Measurements from ENCODE around the gene LRRC4C. TPM values are rescaled to one million over a fixed set of nuclear protein-coding genes. Genes with fewer than 3 reads are reported as not detected.
A peak's percentile ranks its signal among the peaks of the same experiment; 100 is the strongest.
"Not testable (repeated sequence)": the region's sequence is repeated elsewhere in the genome, so short reads cannot be mapped to it uniquely, and the experiment has no call there.

Gene LRRC4C
- total RNA-seq, 1 experiment from 2014 or later, result not detected

DNA sequence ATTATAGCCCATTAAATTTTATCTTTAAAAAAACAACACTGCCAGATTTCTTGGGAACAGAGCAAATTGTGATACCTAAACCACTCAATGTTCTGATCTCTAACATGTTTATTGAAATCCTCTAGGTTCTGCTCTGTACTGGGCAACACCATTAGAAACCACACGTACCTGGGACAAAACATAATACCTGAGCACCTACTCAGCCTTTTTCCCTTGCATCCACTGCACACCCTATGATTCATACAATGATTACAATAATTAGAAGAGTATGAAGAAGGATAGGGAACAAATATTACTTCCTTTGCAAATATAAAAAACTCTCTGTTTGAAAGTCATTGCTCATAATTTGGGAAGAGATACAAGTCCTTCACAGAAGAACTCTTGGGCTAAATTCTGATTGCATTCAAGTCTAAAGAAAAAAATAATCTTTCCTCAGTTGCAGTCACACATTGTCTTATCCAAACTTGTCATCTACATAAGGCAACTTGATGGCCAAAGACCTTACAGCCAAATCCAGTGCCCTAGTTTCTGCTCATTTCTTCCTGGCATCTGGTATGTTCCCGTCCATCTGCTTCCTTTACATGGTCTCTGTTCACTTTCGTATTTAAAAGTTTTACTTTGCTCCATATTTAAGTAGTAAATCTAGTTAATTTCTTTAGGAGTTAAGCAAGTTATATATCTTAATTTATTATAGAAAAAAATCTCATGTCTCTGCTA, 407.4 kb downstream of the LRRC4C start:
- DNase-seq, result no peak
- Histone ChIP-seq H3K27me3 (no peaks in the 10 kb centered on the region), H3K4me3 (no peak overlapping the region), H3K36me3 (no peaks in the 10 kb centered on the region), H3K9me3 (no peaks in the 10 kb centered on the region)

DNA sequence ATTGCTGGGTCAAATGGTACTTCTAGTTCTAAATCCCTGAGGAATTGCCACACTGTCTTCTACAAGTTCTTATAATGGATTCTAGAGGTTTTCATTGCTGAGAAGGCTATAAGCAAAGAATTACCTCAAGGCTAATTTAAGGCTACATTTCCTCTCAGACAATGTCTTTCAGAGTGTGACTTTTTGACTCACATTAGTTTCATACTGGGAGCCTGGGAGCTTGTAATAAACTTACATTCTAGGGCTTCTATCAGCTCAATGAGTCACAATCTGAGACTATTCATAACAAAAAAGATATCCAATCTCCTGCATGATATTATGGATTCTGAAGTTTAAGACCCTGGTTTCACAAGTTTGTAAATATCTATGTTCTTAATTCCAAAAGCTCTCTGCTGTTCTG, 408.7 kb downstream of the LRRC4C start:
- Histone ChIP-seq H3K9me3 (no peaks in the 10 kb centered on the region), H3K27me3 (no peaks in the 10 kb centered on the region), H3K36me3 (no peaks in the 10 kb centered on the region), H3K4me3 (no peak overlapping the region)
- DNase-seq, result no peak

DNA sequence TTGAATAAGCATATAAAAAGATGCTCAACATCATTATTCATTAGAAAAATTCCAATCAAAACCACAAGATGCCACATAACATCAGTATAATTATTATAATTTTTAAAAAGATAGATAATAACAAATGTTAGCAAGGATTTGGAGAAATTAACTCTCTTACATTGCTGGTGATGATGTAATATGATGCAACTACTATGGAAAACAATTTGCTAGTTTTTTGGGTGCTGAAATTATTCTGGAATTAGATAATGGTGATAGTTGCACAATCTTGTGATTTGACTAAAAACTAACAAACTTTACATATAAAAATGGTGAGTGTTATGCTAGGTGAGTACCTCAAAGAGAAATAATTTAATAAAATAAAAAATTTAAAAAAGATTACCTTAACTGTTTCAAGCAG, 412.2 kb downstream of the LRRC4C start:
- Histone ChIP-seq H3K9me3 (no peaks in the 10 kb centered on the region), H3K27me3 (no peaks in the 10 kb centered on the region), H3K4me3 (no peak overlapping the region), H3K36me3 (no peaks in the 10 kb centered on the region)
- DNase-seq, result no peak

DNA sequence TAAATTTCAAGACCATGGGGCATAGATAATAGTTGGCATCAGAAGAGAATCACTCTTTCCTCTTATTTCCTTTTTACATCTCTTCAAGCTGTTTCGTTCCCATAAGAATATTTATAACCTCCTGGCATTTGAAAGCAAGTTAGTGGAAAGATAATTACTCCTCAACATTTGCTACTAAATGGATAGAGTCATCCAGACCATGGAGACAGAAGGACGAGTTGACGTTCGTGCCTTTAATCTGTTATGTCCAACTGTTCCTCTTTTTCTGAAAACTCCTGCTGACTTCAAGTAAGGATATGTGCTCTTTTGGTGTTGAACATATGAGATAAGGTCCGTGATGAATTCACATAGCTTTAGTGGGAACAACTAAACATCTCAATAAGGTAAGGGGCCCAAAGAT, 414.2 kb downstream of the LRRC4C start:
- no peak for DNase-seq
- Histone ChIP-seq H3K36me3 (no peaks in the 10 kb centered on the region), H3K4me3 (no peak overlapping the region), H3K27me3 (no peaks in the 10 kb centered on the region), H3K9me3 (no peaks in the 10 kb centered on the region)

DNA sequence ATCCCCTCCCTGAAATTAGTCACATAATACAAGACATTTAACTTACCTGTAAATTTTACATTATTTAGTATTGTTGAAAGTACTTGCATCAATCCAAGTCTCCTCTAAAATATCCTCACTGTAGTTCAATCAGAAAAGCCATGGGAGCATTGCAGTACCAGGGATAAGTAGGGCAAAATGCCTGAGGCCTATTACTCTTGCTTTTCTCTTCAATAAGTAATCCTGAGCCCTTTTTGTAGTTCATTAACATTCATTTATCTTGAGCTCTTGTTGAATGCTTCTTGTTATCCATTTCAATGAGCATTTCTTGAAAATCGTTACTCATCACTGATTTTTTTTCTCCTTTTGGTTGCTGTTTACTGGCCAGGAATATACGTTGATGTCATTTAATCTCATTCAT, 414.7 kb downstream of the LRRC4C start:
- H3K27me3 ChIP-seq, result no peaks in the 10 kb centered on the region
- DNase-seq, result no peak

DNA sequence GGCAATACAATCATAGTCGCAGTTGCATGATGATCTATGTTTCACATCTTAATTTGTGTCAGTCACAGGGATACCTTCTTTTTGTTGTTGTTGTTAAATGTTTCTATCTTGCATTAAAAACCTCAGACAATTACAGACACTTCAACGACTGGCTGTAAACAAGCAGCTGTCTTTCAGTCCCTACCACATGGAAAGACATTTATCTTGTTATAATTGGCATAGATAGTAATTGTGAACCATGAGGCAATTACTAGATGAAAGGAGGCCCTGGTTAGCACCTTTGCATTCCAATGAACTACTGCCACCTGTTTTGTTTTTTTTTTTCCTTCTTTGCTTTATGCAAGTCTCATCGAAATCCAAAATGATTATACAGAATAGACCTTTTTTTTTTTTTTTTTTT, 416.8 kb downstream of the LRRC4C start:
- H3K4me3 ChIP-seq, result no peak overlapping the region
- H3K36me3 ChIP-seq, result no peaks in the 10 kb centered on the region
- no peaks in the 10 kb centered on the region for H3K9me3 ChIP-seq
- H3K27me3 ChIP-seq, result no peaks in the 10 kb centered on the region
- no peak for DNase-seq

More for the DNA sequence above, 414.7 kb downstream of the LRRC4C start:
- H3K36me3 ChIP-seq, result no peaks in the 10 kb centered on the region
- no peak overlapping the region for H3K4me3 ChIP-seq
- no peaks in the 10 kb centered on the region for H3K9me3 ChIP-seq

DNA sequence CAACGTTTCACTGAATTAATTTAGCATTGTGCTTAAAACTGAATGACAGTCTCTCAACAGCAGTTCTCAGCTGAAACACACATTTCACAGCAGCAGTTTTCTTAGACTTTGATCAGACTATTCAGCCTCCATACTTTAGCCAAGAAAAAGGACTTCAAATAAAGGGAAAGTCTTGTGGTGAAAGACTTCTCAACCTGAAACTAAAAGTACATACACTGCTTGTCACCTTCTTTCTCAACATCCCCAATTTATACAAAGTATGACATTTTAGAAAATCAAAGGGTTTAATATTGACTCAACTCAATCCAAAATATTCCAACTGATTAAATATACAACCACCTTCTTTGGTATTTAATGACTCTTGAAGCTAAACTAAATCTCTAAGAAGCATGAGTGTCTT, 419.0 kb downstream of the LRRC4C start:
- Histone ChIP-seq H3K9me3 (no peaks in the 10 kb centered on the region), H3K27me3 (no peaks in the 10 kb centered on the region), H3K4me3 (no peak overlapping the region), H3K36me3 (no peaks in the 10 kb centered on the region)
- no peak for DNase-seq

DNA sequence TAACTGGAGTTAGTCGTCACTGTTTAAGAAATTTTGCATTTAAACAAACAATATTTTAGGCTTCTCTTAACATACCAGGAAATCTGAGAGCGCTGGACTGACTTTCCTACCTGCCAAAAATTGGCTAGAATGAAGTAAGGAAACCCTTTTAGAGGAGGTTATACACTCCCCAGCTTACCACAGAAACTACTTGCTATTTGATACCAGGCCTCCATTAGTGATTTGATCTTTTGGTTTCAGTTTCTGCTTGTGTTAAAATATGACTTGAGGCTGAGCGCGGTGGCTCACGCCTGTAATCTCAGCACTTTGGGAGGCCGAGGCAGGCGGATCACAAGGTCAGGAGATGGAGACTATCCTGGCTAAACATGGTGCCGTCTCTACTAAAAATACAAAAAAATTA, 419.9 kb downstream of the LRRC4C start:
- Histone ChIP-seq H3K27me3 (no peaks in the 10 kb centered on the region), H3K9me3 (no peaks in the 10 kb centered on the region), H3K36me3 (no peaks in the 10 kb centered on the region), H3K4me3 (no peak overlapping the region)
- DNase-seq, result no peak

DNA sequence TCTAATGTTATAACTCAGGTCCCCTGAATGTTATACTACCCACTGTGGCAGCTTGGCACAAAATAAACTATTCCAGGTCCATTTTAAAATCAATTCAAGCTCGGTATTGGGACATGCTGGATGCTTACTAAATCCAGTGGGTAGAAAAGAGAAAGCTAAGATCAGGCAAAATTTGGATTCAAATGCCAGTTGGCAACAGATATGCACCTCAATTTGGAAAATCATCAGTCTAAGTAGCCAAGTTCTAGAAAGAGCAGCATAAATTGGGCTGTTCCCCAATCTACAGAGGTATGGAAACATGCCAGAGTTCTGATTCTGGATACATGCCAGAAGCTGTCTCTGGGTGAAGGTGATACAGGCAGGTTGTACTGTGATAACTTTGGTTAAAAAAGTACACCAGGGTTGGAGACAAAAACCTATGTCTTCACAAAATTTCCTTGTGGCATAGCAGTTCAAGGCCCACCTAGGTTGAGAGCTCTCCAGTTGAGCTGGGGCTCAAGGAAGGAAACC, 427.8 kb downstream of the LRRC4C start:
- H3K4me3 ChIP-seq, result no peak overlapping the region
- no peaks in the 10 kb centered on the region for H3K9me3 ChIP-seq
- H3K27me3 ChIP-seq, result no peaks in the 10 kb centered on the region
- H3K36me3 ChIP-seq, result no peaks in the 10 kb centered on the region
- no peak for DNase-seq

DNA sequence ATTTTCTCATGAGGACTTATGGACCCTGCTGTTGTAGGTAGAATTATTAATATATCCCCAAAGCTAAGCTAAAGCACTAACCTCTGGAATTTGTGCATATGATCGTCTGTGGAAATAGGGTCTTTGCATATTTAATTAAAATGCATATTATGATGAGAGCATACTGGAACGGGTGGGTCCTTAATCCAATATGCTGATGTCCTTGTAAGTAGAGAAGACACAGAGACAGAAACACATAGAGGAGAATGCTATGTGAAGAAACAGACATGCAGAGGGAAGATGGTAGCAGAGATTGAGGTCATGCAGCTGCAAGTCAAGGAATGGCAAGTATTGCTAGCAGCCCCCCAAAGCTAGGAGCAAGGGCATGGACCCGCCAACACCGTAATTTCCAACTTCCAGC, 439.2 kb downstream of the LRRC4C start:
- H3K4me3 ChIP-seq, result no peak overlapping the region
- no peaks in the 10 kb centered on the region for H3K36me3 ChIP-seq
- no peaks in the 10 kb centered on the region for H3K27me3 ChIP-seq
- no peaks in the 10 kb centered on the region for H3K9me3 ChIP-seq
- no peak for DNase-seq

DNA sequence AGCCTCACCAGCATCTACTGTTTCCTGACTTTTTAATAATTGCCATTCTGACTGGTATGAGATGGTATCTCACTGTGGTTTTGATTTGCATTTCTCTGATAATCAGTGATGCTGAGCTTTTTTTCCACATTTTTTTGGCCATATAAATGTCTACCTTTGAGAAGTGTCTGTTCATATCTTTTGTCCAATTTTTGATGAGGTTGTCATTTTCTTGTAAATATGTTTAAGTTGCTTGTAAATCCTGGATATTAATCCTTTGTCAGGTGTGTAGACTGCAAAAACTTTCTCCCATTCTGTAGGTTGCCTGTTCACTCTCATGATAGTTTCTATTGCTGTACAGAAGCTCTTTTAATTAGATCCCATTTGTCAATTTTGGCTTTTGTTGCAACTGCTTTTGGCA, 439.8 kb downstream of the LRRC4C start:
- not testable (repeated sequence) for H3K27me3 ChIP-seq, H3K9me3 ChIP-seq, H3K4me3 ChIP-seq, DNase-seq, H3K36me3 ChIP-seq

DNA sequence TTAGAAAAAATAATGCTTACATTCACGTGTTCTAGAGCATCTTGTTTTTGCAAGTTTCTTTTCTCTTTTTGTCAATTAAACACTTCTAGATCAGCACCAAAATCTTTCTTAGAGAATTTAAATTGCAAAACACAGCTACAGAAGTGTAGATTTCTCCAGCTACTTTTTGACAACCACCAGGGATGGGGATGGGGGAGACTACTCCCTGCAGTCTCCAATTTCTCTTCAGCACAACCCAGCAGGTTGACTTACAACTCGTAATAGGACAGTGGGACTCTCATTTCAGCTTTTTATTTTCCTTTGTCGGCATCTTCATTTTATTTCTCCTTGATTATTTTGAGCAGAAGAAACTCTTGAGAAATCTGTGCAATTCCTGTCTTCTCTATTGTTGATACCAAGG, 441.2 kb downstream of the LRRC4C start:
- no peak for DNase-seq
- Histone ChIP-seq H3K27me3 (no peaks in the 10 kb centered on the region), H3K4me3 (no peak overlapping the region), H3K36me3 (no peaks in the 10 kb centered on the region), H3K9me3 (no peaks in the 10 kb centered on the region; the same call in 1 of the 2 replicates)

DNA sequence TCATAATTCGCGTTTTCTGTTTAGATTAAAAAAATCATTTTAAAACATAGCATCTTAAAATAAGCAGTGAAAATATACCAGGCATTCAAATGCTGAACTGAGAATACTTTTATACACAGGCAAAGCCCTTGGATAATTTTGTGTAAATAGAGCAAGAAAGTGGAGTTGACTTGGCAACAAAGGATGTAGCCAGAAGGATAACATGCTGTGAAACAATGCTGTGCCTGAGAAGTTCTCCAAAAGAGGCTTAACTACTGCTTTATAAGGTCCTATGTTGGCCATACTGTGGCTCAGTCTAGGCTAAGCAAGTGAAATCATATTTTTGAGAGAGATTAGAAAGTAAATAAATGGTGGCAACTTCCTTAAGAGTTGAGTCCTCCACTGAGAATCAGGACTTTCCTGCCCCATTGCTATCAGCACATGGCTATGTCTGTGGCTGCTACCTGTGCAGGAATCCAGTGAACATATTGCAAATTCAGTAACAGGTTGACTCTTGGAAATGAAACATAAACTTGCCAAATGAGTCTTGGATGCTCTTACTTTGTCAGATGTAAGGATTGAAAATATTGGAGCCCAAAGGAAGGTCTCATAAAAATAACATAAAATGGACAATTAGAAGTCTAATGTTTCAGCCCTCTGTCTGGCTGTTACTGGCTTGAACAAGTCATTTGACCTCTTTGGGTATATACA, 448.9 kb downstream of the LRRC4C start:
- Histone ChIP-seq H3K27me3 (no peaks in the 10 kb centered on the region), H3K9me3 (no peaks in the 10 kb centered on the region; the same call in 1 of the 2 replicates), H3K36me3 (no peaks in the 10 kb centered on the region), H3K4me3 (no peak overlapping the region)
- DNase-seq, result no peak

DNA sequence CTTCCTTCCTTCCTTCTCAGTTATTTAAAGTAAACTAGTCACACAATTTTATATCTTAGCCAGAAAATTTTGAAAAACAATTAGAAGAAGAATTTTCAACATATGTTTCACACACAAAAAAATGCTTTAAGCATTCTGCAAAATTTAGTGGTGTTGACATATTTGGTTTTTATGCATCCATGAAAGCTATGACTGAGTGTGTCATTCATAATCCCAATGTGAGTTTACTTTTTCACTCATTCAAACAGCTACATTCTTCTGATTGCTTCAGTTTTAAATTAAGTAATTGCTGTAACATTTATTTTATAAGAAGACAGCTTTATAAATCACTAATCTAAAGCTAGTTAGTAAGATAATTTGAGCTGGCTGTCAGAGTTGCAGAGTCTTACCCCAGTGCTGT, 453.5 kb downstream of the LRRC4C start:
- DNase-seq, result no peak
- H3K36me3 ChIP-seq, result no peaks in the 10 kb centered on the region
- no peaks in the 10 kb centered on the region for H3K27me3 ChIP-seq
- no peak overlapping the region for H3K4me3 ChIP-seq
- H3K9me3 ChIP-seq, result no peaks in the 10 kb centered on the region

DNA sequence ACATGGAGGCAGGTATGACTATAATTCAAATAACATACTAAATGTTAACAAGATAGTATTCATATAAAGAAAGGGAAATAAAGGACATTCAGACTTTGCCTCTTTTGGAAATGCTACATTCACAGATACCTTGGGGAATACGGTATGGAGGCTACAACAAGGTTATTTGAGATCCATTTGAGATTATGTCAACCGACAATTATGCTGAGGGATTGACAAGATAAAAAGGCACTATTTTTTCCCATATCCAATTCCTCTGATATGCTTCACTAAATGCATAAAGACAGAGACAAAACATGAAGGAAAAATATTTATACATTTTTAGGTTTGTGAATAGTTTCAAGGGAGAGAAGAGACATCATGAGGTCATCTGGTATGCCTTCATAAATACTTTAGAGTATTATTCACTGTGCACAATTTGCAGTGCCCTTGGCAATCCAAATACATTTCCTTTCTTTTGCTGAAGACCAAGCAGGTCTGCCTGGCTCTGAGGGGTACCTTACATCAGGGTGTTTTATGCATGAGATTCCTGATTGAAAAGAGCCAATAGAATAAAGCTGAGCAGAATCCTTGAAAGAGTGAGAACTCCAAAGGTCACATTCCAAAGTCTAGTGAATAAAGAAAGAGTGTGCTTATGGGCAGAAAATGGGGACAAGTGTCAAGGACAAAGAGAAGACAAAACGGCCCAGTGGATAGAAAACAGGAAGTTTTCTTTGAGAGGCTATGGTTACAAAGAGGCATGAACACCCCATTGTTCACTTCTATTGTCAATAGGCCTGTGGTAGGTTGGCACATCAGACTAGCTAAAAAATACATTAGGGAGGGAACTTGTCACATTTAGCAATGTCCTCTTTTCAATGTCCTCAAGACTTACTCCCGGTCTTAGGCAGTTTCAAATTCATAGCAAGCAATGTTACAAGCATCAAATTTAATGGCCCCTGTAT, 455.8 kb downstream of the LRRC4C start:
- no peaks in the 10 kb centered on the region for H3K36me3 ChIP-seq
- H3K27me3 ChIP-seq, result no peaks in the 10 kb centered on the region
- peak; percentile 42 for DNase-seq
- H3K9me3 ChIP-seq, result no peaks in the 10 kb centered on the region
- H3K4me3 ChIP-seq, result no peak overlapping the region

DNA sequence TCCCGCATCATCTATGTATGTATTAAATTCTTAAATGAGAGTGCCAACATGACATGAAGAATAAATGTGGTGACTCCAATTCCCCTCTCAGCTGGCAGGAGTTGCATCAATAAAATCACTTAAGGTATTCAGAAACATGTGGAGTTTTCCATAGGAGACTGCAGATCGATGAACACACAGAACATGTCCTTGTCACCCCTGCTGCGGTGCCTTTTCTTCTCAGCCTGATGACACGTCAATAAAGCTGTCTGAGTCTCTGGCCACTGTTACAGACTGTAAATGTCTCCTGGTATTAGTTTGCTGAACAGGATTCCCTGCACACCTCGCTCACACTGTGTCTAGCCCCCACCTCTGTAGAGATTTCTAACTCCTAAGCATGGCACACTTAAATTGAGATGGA, 460.5 kb downstream of the LRRC4C start:
- Histone ChIP-seq H3K27me3 (no peaks in the 10 kb centered on the region), H3K36me3 (no peaks in the 10 kb centered on the region), H3K4me3 (no peak overlapping the region), H3K9me3 (no peaks in the 10 kb centered on the region)
- no peak for DNase-seq

Measured in MG63 (cell line).